ENCODE results near the gene POLN. TPM values are rescaled to one million over a fixed set of nuclear protein-coding genes. Genes with fewer than 3 reads are reported as not detected.

Gene POLN
- polyA plus RNA-seq, 1 experiment: 1.5 TPM

- Histone ChIP-seq H3K4me3 (ENCODE audit: low read depth, low read length) (no peak overlapping the region), H3K36me3 (ENCODE audit: control insufficient read depth, insufficient read depth, low read length) (no peaks in the 10 kb centered on the region), H3K27me3 (ENCODE audit: control insufficient read depth, insufficient read depth, low read length) (peaks cover 3% of the 10 kb centered on the region; the same call in 1 of the 2 replicates)
- CTCF ChIA-PET: no interaction called here
- no peak for TF ChIP-seq CTCF (IDR thresholded peaks at IDR 0.05; ENCODE audit: insufficient read depth, low read depth, low read length)
- POLR2A ChIA-PET: interaction anchor here (0.6 kb wide), 1 partner anchor 24 kb away, joined by 3 read pairs; no protein-coding TSS in a partner anchor
- DNase-seq (ENCODE audit: low read depth): no peak
Measured at GRCh38 chr4:2284934-2285612, 43.2 kb upstream of the POLN start.

- DNase-seq (ENCODE audit: low read depth): no peak
- H3K4me3 ChIP-seq (ENCODE audit: low read depth, low read length): no peak overlapping the region
- no peaks in the 10 kb centered on the region for H3K36me3 ChIP-seq (ENCODE audit: control insufficient read depth, insufficient read depth, low read length)
- no peak for TF ChIP-seq CTCF (IDR thresholded peaks at IDR 0.05; ENCODE audit: insufficient read depth, low read depth, low read length)
- ChIA-PET CTCF (no interaction called here), POLR2A (no interaction called here)
- H3K27me3 ChIP-seq (ENCODE audit: control insufficient read depth, insufficient read depth, low read length): peaks cover 3% of the 10 kb centered on the region; the same call in 1 of the 2 replicates
Measured at GRCh38 chr4:2284161-2284933, 42.4 kb upstream of the POLN start.

- H3K36me3 ChIP-seq (ENCODE audit: control insufficient read depth, insufficient read depth, low read length): no peaks in the 10 kb centered on the region
- no peak for TF ChIP-seq CTCF (IDR thresholded peaks at IDR 0.05; ENCODE audit: insufficient read depth, low read depth, low read length)
- H3K4me3 ChIP-seq (ENCODE audit: low read depth, low read length): no peak overlapping the region
- H3K27me3 ChIP-seq (ENCODE audit: control insufficient read depth, insufficient read depth, low read length): peaks cover 3% of the 10 kb centered on the region; the same call in 1 of the 2 replicates
- ChIA-PET CTCF (no interaction called here), POLR2A (no interaction called here)
- DNase-seq (ENCODE audit: low read depth): no peak
Measured at GRCh38 chr4:2283199-2283711, 41.3 kb upstream of the POLN start.

GRCh38 chr4:2281575-2282343 lies 39.8 kb upstream of the POLN start:
- CTCF ChIA-PET: interaction anchor here (0.8 kb wide), 1 partner anchor 72 kb away, joined by 3 read pairs; no protein-coding TSS in a partner anchor
- Histone ChIP-seq H3K4me3 (ENCODE audit: low read depth, low read length) (no peak overlapping the region), H3K27me3 (ENCODE audit: control insufficient read depth, insufficient read depth, low read length) (peaks cover 3% of the 10 kb centered on the region; the same call in 1 of the 2 replicates), H3K36me3 (ENCODE audit: control insufficient read depth, insufficient read depth, low read length) (no peaks in the 10 kb centered on the region)
- TF ChIP-seq CTCF (IDR thresholded peaks at IDR 0.05; ENCODE audit: insufficient read depth, low read depth, low read length): no peak
- DNase-seq (ENCODE audit: low read depth): no peak
- POLR2A ChIA-PET: no interaction called here

All from BJ (cell line).